Vagina (tissue), 2 donors: ENCODE results near the gene DGKG.

Experiments
- POLR2A ChIP-seq, 2 donors: fragments of 450-650 bp; IDR thresholded peaks; one replicate each; pipeline ENCODE4 v1.6.1; 2017; ENCODE audit warnings: antibody characterized with exemption in 2 of 2, mild to moderate bottlenecking in 2 of 2, moderate library complexity in 2 of 2
- POLR2AphosphoS5 ChIP-seq, 2 donors: sonication (generic); formaldehyde crosslinking; IDR thresholded peaks; one replicate each; pipeline ENCODE4 v1.9.0; 2017; ENCODE audit warnings: antibody characterized with exemption in 2 of 2, mild to moderate bottlenecking in 2 of 2, low read depth in 1 of 2; ENCODE audit not compliant: insufficient read depth in 1 of 2
- TF ChIP-seq, protein P1 (sequence below), 3 experiments: fragments of 450-650 bp in 2 of 3; fragments of 200-600 bp in 1 of 3; sonication (generic) in 1 of 3; IDR thresholded peaks; one replicate each; pipeline ENCODE4 v1.5.1; 2017 to 2019; ENCODE audit warnings: antibody characterized with exemption in 3 of 3, mild to moderate bottlenecking in 2 of 3, moderate library complexity in 2 of 3

- TF ChIP-seq, protein P1, sequence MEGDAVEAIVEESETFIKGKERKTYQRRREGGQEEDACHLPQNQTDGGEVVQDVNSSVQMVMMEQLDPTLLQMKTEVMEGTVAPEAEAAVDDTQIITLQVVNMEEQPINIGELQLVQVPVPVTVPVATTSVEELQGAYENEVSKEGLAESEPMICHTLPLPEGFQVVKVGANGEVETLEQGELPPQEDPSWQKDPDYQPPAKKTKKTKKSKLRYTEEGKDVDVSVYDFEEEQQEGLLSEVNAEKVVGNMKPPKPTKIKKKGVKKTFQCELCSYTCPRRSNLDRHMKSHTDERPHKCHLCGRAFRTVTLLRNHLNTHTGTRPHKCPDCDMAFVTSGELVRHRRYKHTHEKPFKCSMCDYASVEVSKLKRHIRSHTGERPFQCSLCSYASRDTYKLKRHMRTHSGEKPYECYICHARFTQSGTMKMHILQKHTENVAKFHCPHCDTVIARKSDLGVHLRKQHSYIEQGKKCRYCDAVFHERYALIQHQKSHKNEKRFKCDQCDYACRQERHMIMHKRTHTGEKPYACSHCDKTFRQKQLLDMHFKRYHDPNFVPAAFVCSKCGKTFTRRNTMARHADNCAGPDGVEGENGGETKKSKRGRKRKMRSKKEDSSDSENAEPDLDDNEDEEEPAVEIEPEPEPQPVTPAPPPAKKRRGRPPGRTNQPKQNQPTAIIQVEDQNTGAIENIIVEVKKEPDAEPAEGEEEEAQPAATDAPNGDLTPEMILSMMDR (IDR thresholded peaks at IDR 0.05) = no peak
- TF ChIP-seq POLR2AphosphoS5 (IDR thresholded peaks at IDR 0.05; ENCODE audit: insufficient read depth in 1 of 2, low read depth in 1 of 2) (no peak), POLR2A (IDR thresholded peaks at IDR 0.05) (no peak)
Observed at GRCh38 chr3:186214670-186215069, 147.4 kb downstream of the DGKG start.
